Endothelial cell (in vitro differentiated cells): ENCODE results near the gene XYLT1. TPM values are rescaled to one million over a fixed set of nuclear protein-coding genes. Genes with fewer than 3 reads are reported as not detected.

Experiments used
- DNase-seq: peaks from one replicate; pipeline ENCODE4 v3.0.0; 2021; ENCODE audit warnings: low spot score
- H3K27ac Mint-ChIP-seq: one replicate; pipeline ENCODE4 v1.8.0; 2021; ENCODE audit warnings: mixed read lengths, inconsistent platforms; ENCODE audit not compliant: unreplicated experiment
- H3K27me3 Mint-ChIP-seq: one replicate; pipeline ENCODE4 v1.8.0; 2021; ENCODE audit warnings: mild to moderate bottlenecking, moderate library complexity, mixed read lengths, inconsistent platforms; ENCODE audit not compliant: unreplicated experiment
- H3K36me3 Mint-ChIP-seq: one replicate; pipeline ENCODE4 v1.8.0; 2021; ENCODE audit warnings: mild to moderate bottlenecking, low read depth, mixed read lengths, inconsistent platforms; ENCODE audit not compliant: unreplicated experiment
- H3K4me1 Mint-ChIP-seq: one replicate; pipeline ENCODE4 v1.8.0; 2021; ENCODE audit warnings: mild to moderate bottlenecking, mixed read lengths, inconsistent platforms; ENCODE audit not compliant: unreplicated experiment
- H3K4me3 Mint-ChIP-seq: one replicate; pipeline ENCODE4 v1.8.0; 2021; ENCODE audit warnings: mild to moderate bottlenecking, mixed read lengths, inconsistent platforms; ENCODE audit not compliant: unreplicated experiment
- H3K9me3 Mint-ChIP-seq: one replicate; pipeline ENCODE4 v1.8.0; 2021; ENCODE audit warnings: mixed read lengths, inconsistent platforms; ENCODE audit not compliant: unreplicated experiment
- CTCF ChIP-seq: fragments of 200-600 bp; sonication (generic); IDR thresholded peaks from one replicate; pipeline ENCODE4 v1.5.0; 2021; ENCODE audit warnings: antibody characterized with exemption; ENCODE audit not compliant: unreplicated experiment
- total RNA-seq: library from RNA; stranded (reverse); fragmentation: NEBNext Ultra II Directional; extraction: Animal tissue kit (Norgen Biotek cat#: 25700); gene quantifications from one replicate; pipeline ENCODE4 v1.2.1, GENCODE V29; 2021; ENCODE audit not compliant: unreplicated experiment

Gene XYLT1
- total RNA-seq, 1 donor from 2014 or later, result 11.1 TPM

GRCh38 chr16:17105239-17105797 lies 365.4 kb downstream of the XYLT1 start:
- DNase-seq, result no peak
- no peak overlapping the region for H3K4me3 Mint-ChIP-seq
- no peaks in the 10 kb centered on the region for H3K4me1 Mint-ChIP-seq
- TF ChIP-seq CTCF, result no peak
- no peaks in the 10 kb centered on the region for H3K9me3 Mint-ChIP-seq
- peaks cover 4% of the 10 kb centered on the region for H3K36me3 Mint-ChIP-seq
- H3K27ac Mint-ChIP-seq, result no peak overlapping the region
- H3K27me3 Mint-ChIP-seq, result peaks cover 4% of the 10 kb centered on the region

- Mint-ChIP-seq H3K9me3 (no peaks in the 10 kb centered on the region), H3K4me1 (no peaks in the 10 kb centered on the region), H3K27ac (no peak overlapping the region), H3K36me3 (peaks cover 4% of the 10 kb centered on the region), H3K27me3 (no peaks in the 10 kb centered on the region), H3K4me3 (no peak overlapping the region)
- no peak for DNase-seq
- TF ChIP-seq CTCF, result no peak
These were observed 366.1 kb downstream of the XYLT1 start for GRCh38 chr16:17104654-17105053.

GRCh38 chr16:17103216-17103615 lies 367.5 kb downstream of the XYLT1 start:
- no peak for TF ChIP-seq CTCF
- Mint-ChIP-seq H3K27ac (no peak overlapping the region), H3K4me3 (no peak overlapping the region), H3K36me3 (peaks cover 4% of the 10 kb centered on the region), H3K4me1 (no peaks in the 10 kb centered on the region), H3K27me3 (no peaks in the 10 kb centered on the region), H3K9me3 (no peaks in the 10 kb centered on the region)
- no peak for DNase-seq

- no peak for TF ChIP-seq CTCF
- H3K27me3 Mint-ChIP-seq, result no peaks in the 10 kb centered on the region
- H3K4me3 Mint-ChIP-seq, result no peak overlapping the region
- no peak for DNase-seq
- H3K36me3 Mint-ChIP-seq, result no peaks in the 10 kb centered on the region
- H3K27ac Mint-ChIP-seq, result no peak overlapping the region
- no peaks in the 10 kb centered on the region for H3K9me3 Mint-ChIP-seq
- H3K4me1 Mint-ChIP-seq, result no peaks in the 10 kb centered on the region
These were observed 369.1 kb downstream of the XYLT1 start for GRCh38 chr16:17101646-17102045.

GRCh38 chr16:17098685-17099084 lies 372.1 kb downstream of the XYLT1 start:
- Mint-ChIP-seq H3K36me3 (no peaks in the 10 kb centered on the region), H3K27ac (no peak overlapping the region), H3K9me3 (no peaks in the 10 kb centered on the region)

More at GRCh38 chr16:17098685-17099084, 372.1 kb downstream of the XYLT1 start:
- TF ChIP-seq CTCF, result no peak
- H3K27me3 Mint-ChIP-seq, result no peaks in the 10 kb centered on the region
- no peaks in the 10 kb centered on the region for H3K4me1 Mint-ChIP-seq
- no peak overlapping the region for H3K4me3 Mint-ChIP-seq
- no peak for DNase-seq
